Measurements from ENCODE around the gene IGSF9B.

- TF ChIP-seq POLR2AphosphoS5 (IDR thresholded peaks at IDR 0.05; ENCODE audit: low read length) (no peak), ZNF274 (IDR thresholded peaks at IDR 0.05; ENCODE audit: insufficient read depth, insufficient read length) (no peak)
Measured at GRCh38 chr11:133921026-133921425, 35.7 kb downstream of the IGSF9B start.
